Keratinocyte (primary cell): ENCODE measurements around the gene LYRM7. TPM values are rescaled to one million over a fixed set of nuclear protein-coding genes. Genes with fewer than 3 reads are reported as not detected.

Experiments used
- DNase-seq: peaks from one replicate; pipeline ENCODE4 v3.0.0-alpha.2; 2011; ENCODE audit warnings: low read depth, missing footprints, low spot score
- FAIRE-seq: peaks from 2 replicates; lab custom pipeline; 2011; peaks lifted over from hg19 to GRCh38; lab: Jason Lieb, UNC
- H2AFZ ChIP-seq: 2 replicates; pipeline ENCODE4 v1.6.0; 2012; ENCODE audit warnings: low read length, control low read depth, inconsistent platforms; ENCODE audit not compliant: control insufficient read depth
- H3K27ac ChIP-seq: 2 replicates; pipeline ENCODE4 v1.5.1; 2011; ENCODE audit warnings: low read length; ENCODE audit not compliant: control insufficient read depth, insufficient read depth
- H3K27me3 ChIP-seq: 3 replicates; pipeline ENCODE4 v1.6.0; 2011; ENCODE audit warnings: low read length; ENCODE audit not compliant: control insufficient read depth, insufficient read depth; ENCODE audit errors: extremely low read depth
- H3K36me3 ChIP-seq, 2 experiments: 2 replicates in 1 of 2; 3 replicates in 1 of 2; pipeline ENCODE4 v1.5.1; 2011; ENCODE audit warnings: low read length in 2 of 2, mild to moderate bottlenecking in 1 of 2; ENCODE audit not compliant: control insufficient read depth in 2 of 2, insufficient read depth in 2 of 2; ENCODE audit errors: extremely low read depth in 1 of 2
- H3K4me1 ChIP-seq: 3 replicates; pipeline ENCODE4 v1.5.1; 2011; ENCODE audit warnings: low read length; ENCODE audit not compliant: control insufficient read depth, insufficient read depth; ENCODE audit errors: extremely low read depth
- H3K4me2 ChIP-seq: 3 replicates; pipeline ENCODE4 v1.6.0; 2011; ENCODE audit warnings: low read depth, low read length; ENCODE audit not compliant: control insufficient read depth, insufficient read depth; ENCODE audit errors: extremely low read depth
- H3K4me3 ChIP-seq, 3 experiments: fragments of 200-600 bp in 1 of 3; sonication (generic) in 1 of 3; 2 replicates in 2 of 3; 3 replicates in 1 of 3; pipeline ENCODE4 v1.5.1; 2011 to 2016; ENCODE audit warnings: low read length in 3 of 3, mild to moderate bottlenecking in 3 of 3, control low read depth in 2 of 3, inconsistent platforms in 1 of 3, low read depth in 1 of 3, mixed read lengths in 1 of 3, mixed run types in 1 of 3, moderate library complexity in 1 of 3; ENCODE audit not compliant: control insufficient read depth in 2 of 3, insufficient read depth in 2 of 3; ENCODE audit errors: extremely low read depth in 1 of 3
- H3K79me2 ChIP-seq: 2 replicates; pipeline ENCODE4 v1.6.0; 2012; ENCODE audit warnings: low read length; ENCODE audit not compliant: control insufficient read depth, insufficient read depth
- H3K9ac ChIP-seq: 3 replicates; pipeline ENCODE4 v1.6.0; 2011; ENCODE audit warnings: low read length; ENCODE audit not compliant: control insufficient read depth, insufficient read depth; ENCODE audit errors: extremely low read depth
- H3K9me1 ChIP-seq: 3 replicates; pipeline ENCODE4 v1.6.0; 2011; ENCODE audit warnings: low read length; ENCODE audit not compliant: control insufficient read depth, insufficient read depth; ENCODE audit errors: extremely low read depth
- H3K9me3 ChIP-seq: 2 replicates; pipeline ENCODE4 v1.5.1; 2012; ENCODE audit warnings: low read depth, low read length; ENCODE audit not compliant: control insufficient read depth
- H4K20me1 ChIP-seq: 3 replicates; pipeline ENCODE4 v1.6.0; 2011; ENCODE audit warnings: low read length; ENCODE audit not compliant: control insufficient read depth, insufficient read depth; ENCODE audit errors: extremely low read depth
- CTCF ChIP-seq, 3 experiments: IDR thresholded peaks in 1 of 3; conservative IDR thresholded peaks in 1 of 3; optimal IDR thresholded peaks in 1 of 3; 2 replicates in 2 of 3; 3 replicates in 1 of 3; pipeline versions ENCODE3 to v1.5.1; 2011; ENCODE audit warnings: low read length in 3 of 3, mild to moderate bottlenecking in 3 of 3, moderate library complexity in 2 of 3, control low read depth in 1 of 3, inconsistent platforms in 1 of 3; ENCODE audit not compliant: insufficient read depth in 2 of 3; ENCODE audit errors: extremely low read depth in 1 of 3
- EZH2 ChIP-seq: IDR thresholded peaks from one replicate; pipeline ENCODE4 v1.6.1; 2012; ENCODE audit warnings: inconsistent platforms, mild to moderate bottlenecking, low read length, moderate library complexity
- dilution Hi-C: fragments of 300-500 bp; cut with MboI; formaldehyde crosslinking; loops from one replicate; pipeline ENCODE4 v1.7.0; 2020; ENCODE audit warnings: low sequenced_read_pairs; ENCODE audit not compliant: extremely low pct_ligation_motif_present
- polyA plus RNA-seq, 5 experiments: library from polyadenylated mRNA; depleted of rRNA in 3 of 5; stranded (reverse) in 3 of 5; stranded (forward) in 1 of 5; unstranded in 1 of 5; fragments of >200 nt; gene quantifications; 1 replicate in 1 of 5; 2 replicates in 3 of 5; 3 replicates in 1 of 5; pipeline versions ENCODE4 v1.2.1 to v1.2.3, GENCODE V29; 2011 to 2012; ENCODE audit warnings: missing spikeins in 2 of 5, low read depth in 1 of 5, low replicate concordance in 1 of 5

Gene LYRM7
- polyA plus RNA-seq, 1 donor (not counting 4 experiments of a cell fraction or from before 2014, with no cell fraction given): 5.5 TPM

DNA sequence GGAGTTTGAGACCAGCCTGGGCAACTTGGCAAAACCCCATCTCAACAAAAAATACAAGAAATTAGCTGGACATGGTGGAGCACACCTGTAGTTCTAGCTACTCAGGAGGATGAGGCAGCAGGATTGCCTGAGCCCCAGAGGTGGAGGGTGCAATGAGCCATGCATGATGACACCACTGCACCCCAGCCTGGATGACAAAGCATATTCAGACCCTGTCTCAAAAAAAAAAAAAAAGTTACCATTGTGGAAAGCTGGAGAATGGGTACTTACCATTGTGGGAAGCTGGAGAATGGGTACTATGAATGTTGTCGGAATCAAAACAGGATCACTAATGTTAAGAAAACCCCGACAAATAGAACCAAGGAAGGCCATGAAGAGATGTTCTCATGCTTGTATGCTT, 31.4 kb upstream of the LYRM7 start:
- TF ChIP-seq EZH2: no peak
- TF ChIP-seq CTCF (optimal IDR thresholded peaks at IDR 0.05 in 1 of 3, IDR thresholded peaks at IDR 0.05 in 1 of 3, conservative IDR thresholded peaks at IDR 0.05 in 1 of 3; ENCODE audit: extremely low read depth in 1 of 3, insufficient read depth in 2 of 3, low read length in 3 of 3): no peak
- Histone ChIP-seq H3K9ac (no peak overlapping the region), H3K36me3 (no peaks in the 10 kb centered on the region), H3K4me1 (no peaks in the 10 kb centered on the region), H4K20me1 (no peaks in the 10 kb centered on the region), H3K79me2 (no peaks in the 10 kb centered on the region), H3K27ac (no peak overlapping the region), H3K4me2 (no peak overlapping the region), H3K4me3 (no peak overlapping the region), H3K9me3 (no peaks in the 10 kb centered on the region), H3K9me1 (no peaks in the 10 kb centered on the region), H2AFZ (no peak overlapping the region), H3K27me3 (no peaks in the 10 kb centered on the region)
- dilution Hi-C loops: no loop called here
- DNase-seq (no peak), FAIRE-seq (no peak)

DNA sequence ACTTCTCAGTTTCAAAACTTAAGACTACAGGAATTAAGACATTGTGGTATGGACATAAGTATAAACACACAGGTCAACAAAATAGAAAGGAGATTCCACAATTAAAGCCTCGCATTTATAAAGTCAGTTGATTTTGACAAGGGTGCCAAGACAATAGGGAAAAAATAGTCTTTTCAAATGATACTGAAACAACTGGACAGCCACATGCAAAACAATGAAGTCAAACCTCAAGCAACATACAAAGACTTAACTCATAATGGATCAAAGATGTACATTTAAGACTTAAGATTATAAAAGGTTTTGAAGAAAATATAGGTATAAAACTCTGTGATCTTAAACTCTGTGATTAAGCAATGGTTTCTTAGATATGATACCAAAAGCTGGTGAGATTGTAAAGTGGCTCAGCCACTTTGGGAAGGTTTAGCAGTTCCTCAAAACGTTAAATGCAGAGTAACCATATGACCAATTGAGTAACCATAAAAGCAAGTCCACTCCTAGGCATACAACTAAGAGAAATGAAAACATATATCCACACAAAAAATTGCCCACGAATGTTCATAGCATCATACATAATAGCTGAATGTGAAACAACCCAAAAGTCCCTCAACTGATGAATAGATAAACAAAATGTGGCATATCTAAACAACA, 27.6 kb upstream of the LYRM7 start:
- H3K4me3 ChIP-seq: no peak overlapping the region
- no peak overlapping the region for H3K4me2 ChIP-seq
- H4K20me1 ChIP-seq: no peaks in the 10 kb centered on the region
- no peak overlapping the region for H2AFZ ChIP-seq
- no peak overlapping the region for H3K9ac ChIP-seq
- no peaks in the 10 kb centered on the region for H3K79me2 ChIP-seq
- H3K27ac ChIP-seq: no peak overlapping the region
- no peaks in the 10 kb centered on the region for H3K9me3 ChIP-seq
- H3K27me3 ChIP-seq: no peaks in the 10 kb centered on the region
- H3K4me1 ChIP-seq: no peaks in the 10 kb centered on the region
- TF ChIP-seq CTCF (optimal IDR thresholded peaks at IDR 0.05 in 1 of 3, IDR thresholded peaks at IDR 0.05 in 1 of 3, conservative IDR thresholded peaks at IDR 0.05 in 1 of 3; ENCODE audit: extremely low read depth in 1 of 3, insufficient read depth in 2 of 3, low read length in 3 of 3): no peak
- TF ChIP-seq EZH2: no peak
- dilution Hi-C loops: no loop called here
- H3K9me1 ChIP-seq: no peaks in the 10 kb centered on the region
- no peak for FAIRE-seq
- H3K36me3 ChIP-seq: no peaks in the 10 kb centered on the region
- DNase-seq: no peak
